Measurements from ENCODE around the gene KCNMA1. TPM values are rescaled to one million over a fixed set of nuclear protein-coding genes. Genes with fewer than 3 reads are reported as not detected.

The KCNMA1 gene
- total and polyA plus RNA-seq, 2 donors (not counting 1 experiment from before 2014, with no cell fraction given): 0.82 to 3.1 TPM

- Histone ChIP-seq H3K27me3 (replicated peaks in 1 of 4; ENCODE audit: control extremely low read depth in 1 of 4, control insufficient read depth in 3 of 4, insufficient read depth in 4 of 4, low read length in 3 of 4) (peaks cover 0 to 2% (median 0%) of the 10 kb centered on the region in 4 experiments), H3K4me2 (replicated peaks; ENCODE audit: low read depth, low read length, poor library complexity, severe bottlenecking) (no peak overlapping the region), H3K4me1 (ENCODE audit: control insufficient read depth in 2 of 2, insufficient read depth in 2 of 2, low read length in 2 of 2) (peaks cover 0 to 13% of the 10 kb centered on the region in 2 donors), H2AFZ (ENCODE audit: insufficient read depth, low read depth, low read length, poor library complexity, severe bottlenecking) (no peak overlapping the region), H3K27ac (ENCODE audit: low read length in 2 of 2) (no peak overlapping the region), H3K9me3 (ENCODE audit: control extremely low read depth in 1 of 3, control insufficient read depth in 2 of 3, insufficient read depth in 1 of 3, low read length in 2 of 3) (peaks cover 0 to 6% (median 0%) of the 10 kb centered on the region in 3 donors), H3K79me2 (ENCODE audit: control insufficient read depth, insufficient read depth, low read length) (no peaks in the 10 kb centered on the region), H3K9ac (ENCODE audit: low read length) (no peak overlapping the region), H3K36me3 (replicated peaks in 1 of 2; ENCODE audit: control extremely low read depth in 1 of 2, control insufficient read depth in 1 of 2, extremely low read depth in 1 of 2, insufficient read depth in 2 of 2, low read length in 1 of 2) (no peaks in the 10 kb centered on the region), H4K20me1 (ENCODE audit: control insufficient read depth, insufficient read depth, low read length, poor library complexity, severe bottlenecking) (no peaks in the 10 kb centered on the region), H3K4me3 (ENCODE audit: control extremely low read depth in 1 of 5, extremely low read depth in 1 of 5, insufficient read depth in 1 of 5, low read depth in 2 of 5, low read length in 4 of 5) (no peak overlapping the region)
- 93% methylated on average over 3 of the region's 4 CpGs for WGBS (ENCODE audit: insufficient coverage)
- ChIA-PET POLR2A (no interaction called here), CTCF (no interaction called here)
- H3K27me3 Mint-ChIP-seq: peaks cover 10% of the 10 kb centered on the region
- DNase-seq (no peak), ATAC-seq (ENCODE audit: low read depth) (no peak)
- no peaks in the 10 kb centered on the region for H3K4me1 Mint-ChIP-seq
- H3K4me3 Mint-ChIP-seq: no peak overlapping the region
- H3K9me3 Mint-ChIP-seq (ENCODE audit: insufficient read depth): no peaks in the 10 kb centered on the region
- TF ChIP-seq, protein P1, sequence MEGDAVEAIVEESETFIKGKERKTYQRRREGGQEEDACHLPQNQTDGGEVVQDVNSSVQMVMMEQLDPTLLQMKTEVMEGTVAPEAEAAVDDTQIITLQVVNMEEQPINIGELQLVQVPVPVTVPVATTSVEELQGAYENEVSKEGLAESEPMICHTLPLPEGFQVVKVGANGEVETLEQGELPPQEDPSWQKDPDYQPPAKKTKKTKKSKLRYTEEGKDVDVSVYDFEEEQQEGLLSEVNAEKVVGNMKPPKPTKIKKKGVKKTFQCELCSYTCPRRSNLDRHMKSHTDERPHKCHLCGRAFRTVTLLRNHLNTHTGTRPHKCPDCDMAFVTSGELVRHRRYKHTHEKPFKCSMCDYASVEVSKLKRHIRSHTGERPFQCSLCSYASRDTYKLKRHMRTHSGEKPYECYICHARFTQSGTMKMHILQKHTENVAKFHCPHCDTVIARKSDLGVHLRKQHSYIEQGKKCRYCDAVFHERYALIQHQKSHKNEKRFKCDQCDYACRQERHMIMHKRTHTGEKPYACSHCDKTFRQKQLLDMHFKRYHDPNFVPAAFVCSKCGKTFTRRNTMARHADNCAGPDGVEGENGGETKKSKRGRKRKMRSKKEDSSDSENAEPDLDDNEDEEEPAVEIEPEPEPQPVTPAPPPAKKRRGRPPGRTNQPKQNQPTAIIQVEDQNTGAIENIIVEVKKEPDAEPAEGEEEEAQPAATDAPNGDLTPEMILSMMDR (IDR thresholded peaks at IDR 0.05): no peak
- no peak for TF ChIP-seq EZH2 (IDR thresholded peaks at IDR 0.05; ENCODE audit: borderline replicate concordance, insufficient read depth, low read depth, low read length, poor library complexity, severe bottlenecking)
- no peak overlapping the region for H3K27ac Mint-ChIP-seq
- intact Hi-C loops (cut with micrococcal nuclease): no loop called here
These were observed 769.3 kb downstream of the KCNMA1 start for GRCh38 chr10:76868098-76868977.

Data from B cell (primary cell).